Measurements from ENCODE around the gene TMEM98.

DNA sequence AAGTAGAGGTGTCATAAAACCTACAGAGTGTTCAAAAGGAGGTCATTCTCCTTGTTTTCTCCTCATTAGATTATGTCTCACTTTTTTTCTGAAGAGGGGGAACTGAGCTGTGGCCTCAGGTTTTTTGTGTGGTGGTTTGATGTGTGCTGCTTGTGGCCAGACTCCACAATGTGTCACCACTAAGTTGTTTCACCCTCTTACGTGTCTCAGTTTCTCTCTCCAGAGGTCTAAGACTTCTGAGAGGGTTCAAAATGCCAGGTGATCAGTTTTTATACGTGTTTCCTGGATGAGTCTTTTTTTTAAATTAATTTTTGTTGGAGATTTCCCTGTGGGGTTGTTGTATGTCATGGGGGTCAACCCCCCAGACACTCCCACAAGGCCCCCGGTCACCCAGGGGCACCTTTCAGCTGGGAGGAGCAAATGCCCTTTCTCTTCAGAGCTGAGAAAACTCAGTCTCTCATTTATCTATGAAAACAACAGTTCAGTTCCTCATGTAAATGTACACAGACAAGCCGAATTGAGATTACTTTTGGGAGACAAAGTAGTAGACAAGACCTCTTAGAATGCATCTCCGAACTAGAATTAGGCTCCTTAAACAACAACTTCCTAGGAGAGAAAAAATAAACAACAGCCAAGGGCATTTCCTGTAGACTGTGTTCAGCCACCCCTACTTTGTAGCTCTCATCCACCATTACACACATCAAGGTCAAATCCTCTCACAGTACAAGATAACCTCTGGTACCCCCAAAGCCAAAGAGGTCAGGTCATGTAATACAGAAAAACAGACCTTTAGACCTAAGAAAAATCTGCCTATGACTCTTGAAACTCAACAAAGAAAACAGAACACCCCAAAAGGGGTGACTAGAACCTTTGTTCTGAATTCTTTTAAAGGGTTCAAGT lies 23.9 kb upstream of the TMEM98 start:
- TF ChIP-seq, protein P1, sequence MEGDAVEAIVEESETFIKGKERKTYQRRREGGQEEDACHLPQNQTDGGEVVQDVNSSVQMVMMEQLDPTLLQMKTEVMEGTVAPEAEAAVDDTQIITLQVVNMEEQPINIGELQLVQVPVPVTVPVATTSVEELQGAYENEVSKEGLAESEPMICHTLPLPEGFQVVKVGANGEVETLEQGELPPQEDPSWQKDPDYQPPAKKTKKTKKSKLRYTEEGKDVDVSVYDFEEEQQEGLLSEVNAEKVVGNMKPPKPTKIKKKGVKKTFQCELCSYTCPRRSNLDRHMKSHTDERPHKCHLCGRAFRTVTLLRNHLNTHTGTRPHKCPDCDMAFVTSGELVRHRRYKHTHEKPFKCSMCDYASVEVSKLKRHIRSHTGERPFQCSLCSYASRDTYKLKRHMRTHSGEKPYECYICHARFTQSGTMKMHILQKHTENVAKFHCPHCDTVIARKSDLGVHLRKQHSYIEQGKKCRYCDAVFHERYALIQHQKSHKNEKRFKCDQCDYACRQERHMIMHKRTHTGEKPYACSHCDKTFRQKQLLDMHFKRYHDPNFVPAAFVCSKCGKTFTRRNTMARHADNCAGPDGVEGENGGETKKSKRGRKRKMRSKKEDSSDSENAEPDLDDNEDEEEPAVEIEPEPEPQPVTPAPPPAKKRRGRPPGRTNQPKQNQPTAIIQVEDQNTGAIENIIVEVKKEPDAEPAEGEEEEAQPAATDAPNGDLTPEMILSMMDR (IDR thresholded peaks at IDR 0.05) = no peak
- TF ChIP-seq POLR2A (IDR thresholded peaks at IDR 0.05) = no peak
